ENCODE results near the gene C4orf54.

C4orf54 gene

DNA sequence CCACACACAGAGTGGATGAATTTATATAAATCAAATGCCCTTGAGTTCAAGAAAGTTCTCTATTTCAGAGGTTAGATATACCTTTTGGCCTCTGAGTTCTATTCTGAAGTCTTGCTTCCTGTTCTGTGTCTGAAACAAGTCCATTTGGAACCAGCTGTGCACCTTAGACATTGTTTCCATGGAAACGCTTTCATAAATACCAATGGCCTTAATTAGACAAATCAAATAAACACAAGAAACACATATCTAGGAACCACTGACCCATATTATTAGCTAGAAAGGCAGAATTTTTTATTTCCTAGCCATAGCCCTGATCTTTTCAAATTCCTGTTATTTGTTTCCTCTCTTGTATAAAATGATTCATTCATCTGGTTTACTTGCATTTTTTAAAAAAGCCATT is 8.4 kb upstream of the C4orf54 start:
- no peak overlapping the region for H3K9ac ChIP-seq
- no peaks in the 10 kb centered on the region for H3K27me3 ChIP-seq (ENCODE audit: control insufficient read depth, insufficient read depth, low read length)
- no peak overlapping the region for H3K27ac ChIP-seq
- H2AFZ ChIP-seq, result no peak overlapping the region
- no peak overlapping the region for H3K4me2 ChIP-seq (ENCODE audit: low read length)
- H3K36me3 ChIP-seq (ENCODE audit: control insufficient read depth, insufficient read depth, low read length), result no peaks in the 10 kb centered on the region
- no peaks in the 10 kb centered on the region for H3K79me2 ChIP-seq
- no peaks in the 10 kb centered on the region for H3K4me1 ChIP-seq
- TF ChIP-seq, protein P1, sequence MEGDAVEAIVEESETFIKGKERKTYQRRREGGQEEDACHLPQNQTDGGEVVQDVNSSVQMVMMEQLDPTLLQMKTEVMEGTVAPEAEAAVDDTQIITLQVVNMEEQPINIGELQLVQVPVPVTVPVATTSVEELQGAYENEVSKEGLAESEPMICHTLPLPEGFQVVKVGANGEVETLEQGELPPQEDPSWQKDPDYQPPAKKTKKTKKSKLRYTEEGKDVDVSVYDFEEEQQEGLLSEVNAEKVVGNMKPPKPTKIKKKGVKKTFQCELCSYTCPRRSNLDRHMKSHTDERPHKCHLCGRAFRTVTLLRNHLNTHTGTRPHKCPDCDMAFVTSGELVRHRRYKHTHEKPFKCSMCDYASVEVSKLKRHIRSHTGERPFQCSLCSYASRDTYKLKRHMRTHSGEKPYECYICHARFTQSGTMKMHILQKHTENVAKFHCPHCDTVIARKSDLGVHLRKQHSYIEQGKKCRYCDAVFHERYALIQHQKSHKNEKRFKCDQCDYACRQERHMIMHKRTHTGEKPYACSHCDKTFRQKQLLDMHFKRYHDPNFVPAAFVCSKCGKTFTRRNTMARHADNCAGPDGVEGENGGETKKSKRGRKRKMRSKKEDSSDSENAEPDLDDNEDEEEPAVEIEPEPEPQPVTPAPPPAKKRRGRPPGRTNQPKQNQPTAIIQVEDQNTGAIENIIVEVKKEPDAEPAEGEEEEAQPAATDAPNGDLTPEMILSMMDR (IDR thresholded peaks at IDR 0.05), result no peak
- H3K4me3 ChIP-seq (ENCODE audit: low read depth, low read length), result no peak overlapping the region
- no peaks in the 10 kb centered on the region for H3K9me3 ChIP-seq (ENCODE audit: control insufficient read depth, low read length)

DNA sequence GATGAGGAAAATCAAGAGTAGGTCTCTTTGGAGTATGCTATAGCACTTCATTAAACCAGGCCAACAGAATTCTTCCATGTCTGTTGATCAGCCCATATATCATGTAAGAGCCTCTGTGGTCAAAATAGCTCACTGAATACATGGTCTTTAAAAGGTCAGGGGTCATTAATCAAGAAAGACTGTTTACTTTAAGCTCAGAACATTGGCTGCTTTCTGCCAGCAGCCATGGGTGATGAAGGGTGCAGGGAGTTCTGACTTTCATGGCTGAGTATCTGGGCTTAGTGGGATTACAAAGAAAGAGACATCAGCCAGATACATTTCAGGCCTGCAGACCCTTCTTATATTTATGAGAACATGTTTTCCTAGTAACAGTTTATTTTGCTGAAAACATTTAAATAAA is 7.1 kb upstream of the C4orf54 start:
- Histone ChIP-seq H3K27me3 (ENCODE audit: control insufficient read depth, insufficient read depth, low read length) (no peaks in the 10 kb centered on the region), H3K9me3 (ENCODE audit: control insufficient read depth, low read length) (no peaks in the 10 kb centered on the region), H3K4me1 (no peaks in the 10 kb centered on the region), H3K27ac (no peak overlapping the region), H3K79me2 (no peaks in the 10 kb centered on the region), H3K4me2 (ENCODE audit: low read length) (no peak overlapping the region), H3K36me3 (ENCODE audit: control insufficient read depth, insufficient read depth, low read length) (no peaks in the 10 kb centered on the region), H3K9ac (no peak overlapping the region), H3K4me3 (ENCODE audit: low read depth, low read length) (no peak overlapping the region), H2AFZ (no peak overlapping the region)
- TF ChIP-seq, protein P1 (IDR thresholded peaks at IDR 0.05), result no peak

DNA sequence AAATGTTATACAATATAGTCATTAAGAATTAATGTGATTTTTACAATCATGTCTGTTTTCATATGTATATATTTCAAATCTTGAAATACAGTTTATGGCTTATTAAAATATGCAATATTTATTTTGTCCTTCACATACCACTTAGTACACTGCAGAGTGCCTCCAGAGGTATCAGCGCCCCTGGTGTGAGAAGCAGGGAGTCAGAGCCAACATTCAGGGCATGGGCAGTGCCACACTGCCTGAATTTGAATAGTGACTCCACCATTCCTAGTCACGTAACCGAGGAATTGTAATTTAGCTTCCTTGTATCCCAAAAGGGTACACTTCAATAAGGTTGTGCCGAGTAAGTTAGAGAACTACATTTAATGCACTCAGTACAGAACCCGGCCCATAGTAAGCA is 4.3 kb upstream of the C4orf54 start:
- no peaks in the 10 kb centered on the region for H3K4me1 ChIP-seq
- no peak overlapping the region for H3K4me3 ChIP-seq (ENCODE audit: low read depth, low read length)
- TF ChIP-seq, protein P1 (IDR thresholded peaks at IDR 0.05), result no peak
- no peaks in the 10 kb centered on the region for H3K79me2 ChIP-seq
- no peaks in the 10 kb centered on the region for H3K36me3 ChIP-seq (ENCODE audit: control insufficient read depth, insufficient read depth, low read length)
- H3K9ac ChIP-seq, result no peak overlapping the region
- H3K27me3 ChIP-seq (ENCODE audit: control insufficient read depth, insufficient read depth, low read length), result no peaks in the 10 kb centered on the region
- no peak overlapping the region for H3K4me2 ChIP-seq (ENCODE audit: low read length)
- H3K27ac ChIP-seq, result no peak overlapping the region
- no peaks in the 10 kb centered on the region for H3K9me3 ChIP-seq (ENCODE audit: control insufficient read depth, low read length)
- no peak overlapping the region for H2AFZ ChIP-seq

DNA sequence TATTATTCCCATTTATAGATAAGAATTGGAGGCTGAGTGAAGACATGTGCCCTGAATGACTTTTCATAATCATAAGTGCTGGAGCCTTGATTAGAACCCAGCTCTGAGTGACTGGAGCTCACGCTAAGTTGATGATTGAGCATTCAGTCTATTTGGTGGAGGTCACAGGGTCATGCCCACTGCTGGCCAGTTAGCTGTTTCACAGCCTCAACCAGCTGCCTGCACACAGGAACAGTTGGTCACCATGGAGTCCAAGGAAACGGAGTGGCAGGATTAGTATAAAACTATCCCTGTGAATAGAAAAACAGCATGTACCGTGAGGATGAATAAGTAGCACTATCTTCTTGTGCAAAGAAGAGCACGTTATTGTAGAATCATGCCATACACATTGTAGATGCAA is 1.0 kb upstream of the C4orf54 start:
- H3K4me3 ChIP-seq (ENCODE audit: low read depth, low read length), result no peak overlapping the region
- no peaks in the 10 kb centered on the region for H3K9me3 ChIP-seq (ENCODE audit: control insufficient read depth, low read length)
- no peaks in the 10 kb centered on the region for H3K4me1 ChIP-seq
- no peak overlapping the region for H2AFZ ChIP-seq
- H3K79me2 ChIP-seq, result no peaks in the 10 kb centered on the region
- H3K27me3 ChIP-seq (ENCODE audit: control insufficient read depth, insufficient read depth, low read length), result no peaks in the 10 kb centered on the region
- H3K36me3 ChIP-seq (ENCODE audit: control insufficient read depth, insufficient read depth, low read length), result no peaks in the 10 kb centered on the region
- no peak overlapping the region for H3K9ac ChIP-seq
- no peak overlapping the region for H3K27ac ChIP-seq
- TF ChIP-seq, protein P1 (IDR thresholded peaks at IDR 0.05), result no peak
- H3K4me2 ChIP-seq (ENCODE audit: low read length), result no peak overlapping the region

DNA sequence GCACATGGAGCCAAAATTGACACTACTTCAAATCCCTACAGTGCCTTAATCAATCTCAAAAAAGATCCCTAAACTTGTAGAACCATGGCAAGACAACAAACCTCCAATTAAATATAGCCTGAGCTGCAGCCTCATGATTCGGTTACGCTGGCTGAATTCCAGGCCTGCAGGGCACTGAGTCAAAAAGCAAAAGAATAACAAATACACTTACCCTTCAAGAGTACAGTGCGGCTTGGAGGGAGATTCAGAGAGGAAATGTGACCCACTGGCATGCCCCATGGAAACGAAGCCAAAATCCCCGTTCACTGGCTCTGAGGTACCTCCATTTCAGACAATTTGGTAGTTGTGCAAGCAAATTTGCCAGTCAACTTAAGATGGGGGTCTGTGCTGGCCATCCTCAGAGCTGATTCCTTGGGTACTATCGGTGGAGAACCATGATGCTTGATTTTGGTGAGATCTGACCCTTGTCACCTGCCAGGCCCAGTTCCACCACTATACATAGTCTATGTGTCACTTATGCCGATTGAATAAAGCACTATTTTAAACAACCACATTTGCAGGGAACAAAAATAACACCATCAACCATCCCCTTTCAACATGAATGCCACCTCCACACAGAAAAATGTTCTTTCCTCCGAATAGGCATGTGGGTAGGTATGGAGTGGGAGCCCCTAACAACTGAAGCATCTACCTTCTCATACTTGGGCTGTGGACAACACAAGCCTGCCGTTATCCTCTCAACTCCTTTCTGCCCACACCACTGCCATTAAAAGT is 2.1 kb downstream of the C4orf54 start:
- H3K36me3 ChIP-seq (ENCODE audit: control insufficient read depth, insufficient read depth, low read length), result no peaks in the 10 kb centered on the region
- H3K4me2 ChIP-seq (ENCODE audit: low read length), result no peak overlapping the region
- H3K27me3 ChIP-seq (ENCODE audit: control insufficient read depth, insufficient read depth, low read length), result no peaks in the 10 kb centered on the region
- H3K4me3 ChIP-seq (ENCODE audit: low read depth, low read length), result no peak overlapping the region
- H3K9ac ChIP-seq, result no peak overlapping the region
- TF ChIP-seq, protein P1 (IDR thresholded peaks at IDR 0.05), result no peak
- H3K9me3 ChIP-seq (ENCODE audit: control insufficient read depth, low read length), result no peaks in the 10 kb centered on the region
- no peaks in the 10 kb centered on the region for H3K79me2 ChIP-seq
- H3K4me1 ChIP-seq, result no peaks in the 10 kb centered on the region
- H2AFZ ChIP-seq, result no peak overlapping the region
- no peak overlapping the region for H3K27ac ChIP-seq
